GM19043 (cell line): Measurements from ENCODE around the gene KCNJ15.

ENCODE experiments used
- ATAC-seq: cut with Tn5 transposase; IDR thresholded peaks from one replicate; pipeline ENCODE4 v1.9.1; 2021; ENCODE audit warnings: low read depth; ENCODE audit not compliant: unreplicated experiment

The KCNJ15 gene

GRCh38 chr21:38323721-38324531 lies 67.1 kb downstream of the KCNJ15 start:
- ATAC-seq, result no peak

DNA sequence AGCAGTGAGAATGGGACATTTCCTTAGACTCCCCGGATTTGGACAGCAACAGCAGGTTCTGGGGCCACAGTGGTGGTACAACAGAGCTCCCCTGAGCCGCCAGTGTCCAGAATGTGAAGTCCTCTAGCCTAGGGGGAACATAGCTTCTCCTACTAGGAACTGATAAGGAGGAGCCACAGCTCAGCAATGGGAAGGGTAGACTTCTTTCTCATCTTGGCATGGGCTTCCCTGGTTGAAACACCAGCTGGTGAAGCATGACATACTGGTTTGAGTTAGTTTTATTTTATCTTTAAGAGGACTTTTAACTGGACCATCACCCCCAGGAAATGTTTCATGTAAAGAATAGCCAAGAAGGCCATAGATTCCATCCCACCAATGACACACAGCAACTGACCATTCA lies 68.4 kb downstream of the KCNJ15 start:
- ATAC-seq, result no peak

DNA sequence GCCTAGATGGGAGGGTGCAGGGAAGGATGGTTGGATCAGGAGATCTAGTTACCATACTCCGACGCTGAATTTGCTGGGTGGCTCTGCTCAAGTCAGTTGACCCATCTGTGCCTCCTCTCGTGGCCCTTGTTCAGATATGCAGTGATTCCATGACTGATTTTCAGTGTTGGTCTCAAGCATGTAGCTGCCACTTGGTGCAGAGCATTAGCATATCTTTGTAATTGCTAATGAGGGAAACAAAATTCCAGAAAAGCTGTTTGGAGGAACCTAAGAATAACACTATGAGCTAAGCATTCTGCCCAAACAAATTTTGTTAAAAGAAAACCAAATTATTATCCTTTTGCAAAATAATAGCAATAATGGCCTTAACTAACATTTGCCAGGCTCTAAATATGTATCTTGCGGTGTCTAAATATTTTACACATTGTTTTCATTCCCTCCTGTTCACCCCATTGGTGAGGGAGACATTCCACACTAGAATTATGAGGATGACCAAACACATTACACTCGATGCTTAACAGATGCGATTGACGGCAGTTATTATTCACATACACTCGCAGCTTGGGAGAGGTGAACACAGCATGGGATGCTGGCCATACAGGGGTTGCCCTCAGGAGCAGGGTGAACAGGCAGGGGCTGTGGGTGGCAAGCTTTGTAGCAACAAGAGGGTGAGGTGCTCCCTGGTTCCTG lies 69.1 kb downstream of the KCNJ15 start:
- no peak for ATAC-seq

DNA sequence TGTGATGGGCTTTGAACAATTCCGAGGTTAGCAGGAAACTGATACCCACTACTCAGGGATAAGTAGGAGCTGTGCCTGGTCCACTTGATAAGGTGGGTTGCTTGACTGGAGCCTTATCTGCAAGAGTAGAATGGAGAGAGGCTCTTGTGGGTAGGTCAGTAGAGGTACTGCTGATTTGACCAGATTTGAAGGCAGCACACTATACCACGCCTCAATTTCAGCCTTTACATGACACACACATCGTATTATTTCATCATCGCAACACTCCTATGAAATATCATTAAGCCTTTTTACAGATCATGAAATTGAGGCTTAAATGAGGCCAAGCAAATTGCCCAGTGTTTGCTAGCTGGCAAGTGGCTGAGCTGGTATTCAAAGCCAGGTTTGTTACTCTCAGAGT lies 69.6 kb downstream of the KCNJ15 start:
- ATAC-seq, result no peak

GRCh38 chr21:38326899-38327298 lies 70.1 kb downstream of the KCNJ15 start:
- ATAC-seq, result no peak

DNA sequence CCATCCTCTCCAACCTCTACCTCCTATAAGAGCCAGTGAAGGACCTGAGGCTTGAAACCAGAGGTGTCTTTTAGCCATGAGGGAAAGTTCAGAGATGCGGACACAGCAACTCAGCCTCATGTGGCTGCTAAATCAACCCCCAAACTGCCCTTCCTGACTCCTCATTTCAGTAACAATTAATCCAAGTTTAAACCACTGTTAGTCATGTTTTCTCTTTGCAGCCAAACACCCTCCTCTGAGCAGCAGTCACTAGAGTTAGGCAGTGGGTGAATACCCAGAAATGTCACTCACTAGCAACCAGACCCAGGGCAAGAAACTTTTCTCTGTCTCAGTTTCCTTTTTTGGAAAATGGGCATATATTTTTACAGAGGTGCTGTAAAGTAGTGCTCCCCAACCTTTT lies 71.2 kb downstream of the KCNJ15 start:
- no peak for ATAC-seq

GRCh38 chr21:38329162-38329561 lies 72.4 kb downstream of the KCNJ15 start:
- no peak for ATAC-seq

DNA sequence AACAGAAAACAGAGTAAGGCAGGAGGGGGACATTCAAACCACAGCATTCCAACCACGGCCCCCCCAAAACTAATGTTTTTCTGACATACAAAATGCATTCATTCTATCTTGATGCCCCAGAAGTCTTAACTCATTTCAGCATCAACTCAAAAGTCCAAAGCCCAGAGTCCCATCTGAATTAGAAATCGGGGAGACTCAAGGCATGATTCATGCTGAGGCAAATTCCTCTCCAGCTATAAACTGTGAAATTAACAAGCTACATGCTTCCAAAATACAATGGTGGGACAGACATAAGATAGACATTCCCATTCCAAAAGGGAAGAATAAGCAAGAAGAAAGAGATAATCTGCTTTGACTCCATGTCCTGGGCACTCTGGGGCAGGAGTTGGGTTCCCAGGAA lies 73.9 kb downstream of the KCNJ15 start:
- no peak for ATAC-seq

DNA sequence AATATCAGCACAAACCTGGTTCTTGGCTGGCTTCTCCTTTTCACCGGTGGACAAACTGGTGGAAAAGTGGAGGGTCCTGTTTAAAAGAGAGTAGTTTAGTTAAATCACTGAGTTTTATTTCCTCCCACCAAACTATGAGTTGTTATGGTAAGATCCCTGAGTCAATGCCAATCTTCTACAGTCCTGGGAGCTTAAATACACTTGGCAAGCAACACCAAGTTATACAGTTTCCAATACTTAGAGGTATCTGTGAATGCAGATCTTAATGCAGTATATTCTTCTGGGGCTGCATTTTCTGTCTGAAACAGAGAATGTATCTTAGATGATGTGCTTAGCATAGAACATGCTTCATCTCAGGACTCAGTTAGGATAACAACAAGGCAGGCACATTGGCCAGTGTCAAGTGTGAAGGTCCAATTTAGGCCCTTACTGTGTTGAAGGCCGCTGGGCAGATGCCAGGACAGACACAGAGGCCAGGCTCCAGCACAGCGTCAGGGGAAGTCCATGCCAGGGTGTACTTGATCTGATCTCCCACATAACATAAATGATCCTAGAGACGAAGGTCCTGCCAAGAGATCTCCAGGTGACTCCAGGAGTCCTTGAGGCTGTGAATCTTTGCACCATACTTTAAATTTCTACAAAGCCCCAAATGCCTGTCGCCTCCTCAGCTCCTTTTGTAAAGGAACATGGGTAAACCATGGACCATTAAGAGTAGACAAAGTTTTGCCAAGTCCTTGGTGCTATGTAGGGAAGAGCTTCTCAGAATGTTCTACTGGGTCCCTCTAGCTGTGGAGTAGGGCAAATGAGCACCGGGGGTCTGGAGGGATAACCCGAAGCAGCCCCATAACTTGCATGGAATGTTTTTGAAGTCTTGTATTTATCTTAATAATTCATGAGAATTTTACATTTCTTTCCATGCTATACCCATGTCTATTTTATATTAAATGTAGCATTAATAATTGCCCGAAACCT lies 76.8 kb downstream of the KCNJ15 start:
- ATAC-seq, result no peak

GRCh38 chr21:38334866-38335265 lies 78.1 kb downstream of the KCNJ15 start:
- ATAC-seq, result no peak

DNA sequence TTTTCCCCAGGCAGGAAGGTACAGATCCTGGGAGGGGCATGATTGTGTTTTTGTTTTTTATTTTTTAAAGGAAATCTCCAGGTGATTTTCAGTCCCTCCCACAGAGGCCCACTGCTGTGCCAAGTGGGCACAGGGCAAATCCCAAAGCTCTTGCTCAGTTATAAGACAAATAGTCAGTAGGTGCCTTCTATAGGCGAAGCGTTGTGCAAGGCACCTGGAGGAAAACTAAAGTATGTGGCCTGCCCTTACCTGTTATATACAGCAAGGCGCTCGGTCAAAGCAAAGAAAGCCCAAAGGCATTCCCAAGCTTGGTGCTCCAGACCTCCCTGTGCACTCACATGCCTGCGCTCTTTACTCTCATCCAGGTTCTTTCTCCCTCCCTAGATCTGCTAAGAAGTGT lies 81.0 kb downstream of the KCNJ15 start:
- no peak for ATAC-seq

DNA sequence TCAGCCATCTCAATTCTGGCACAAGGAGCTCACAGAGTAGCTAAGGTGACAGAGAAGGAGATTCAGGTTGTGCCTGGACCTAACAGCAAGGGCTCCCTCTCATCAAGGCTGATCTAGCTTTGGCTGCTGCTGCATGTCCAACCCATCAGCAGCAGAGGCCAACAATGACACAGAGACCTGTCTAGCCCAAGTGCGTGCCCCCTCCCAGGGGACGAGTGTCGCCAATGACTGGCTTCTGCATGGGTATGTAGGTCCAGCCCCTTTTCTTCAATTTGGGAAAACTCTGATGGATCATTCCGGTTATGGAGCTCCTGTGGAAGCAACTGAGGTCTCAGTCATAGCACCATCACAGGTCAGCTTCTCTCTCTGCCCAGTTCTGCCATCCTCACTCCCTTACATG lies 83.3 kb downstream of the KCNJ15 start:
- ATAC-seq, result no peak

- no peak for ATAC-seq
Observed at GRCh38 chr21:38341546-38342012, 84.8 kb downstream of the KCNJ15 start.

GRCh38 chr21:38342739-38343138 lies 85.9 kb downstream of the KCNJ15 start:
- no peak for ATAC-seq

- ATAC-seq, result no peak
Observed at GRCh38 chr21:38343691-38344090, 86.9 kb downstream of the KCNJ15 start.

DNA sequence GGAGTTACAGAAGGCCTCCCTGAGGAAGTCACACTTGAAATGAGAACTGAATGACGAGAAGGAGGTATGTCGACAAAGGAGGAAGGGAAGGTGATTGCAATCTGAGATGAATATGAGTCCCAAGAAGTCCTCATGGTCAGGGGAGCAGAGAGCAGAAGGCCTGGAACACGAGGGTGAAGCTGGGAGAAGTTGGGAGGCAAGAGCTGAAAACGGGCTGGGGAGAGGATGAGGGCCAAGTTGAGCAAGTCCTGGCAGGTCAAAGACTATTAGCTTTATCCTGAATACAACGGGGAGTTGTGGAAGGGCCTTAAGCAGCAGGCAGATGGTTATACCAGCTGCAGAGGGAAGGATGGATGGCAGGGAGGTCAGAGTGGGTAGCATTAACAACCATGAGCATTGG lies 89.5 kb downstream of the KCNJ15 start:
- ATAC-seq, result no peak

- no peak for ATAC-seq
Observed at GRCh38 chr21:38349111-38349746, 92.4 kb downstream of the KCNJ15 start.

GRCh38 chr21:38349977-38350376 lies 93.2 kb downstream of the KCNJ15 start:
- no peak for ATAC-seq

DNA sequence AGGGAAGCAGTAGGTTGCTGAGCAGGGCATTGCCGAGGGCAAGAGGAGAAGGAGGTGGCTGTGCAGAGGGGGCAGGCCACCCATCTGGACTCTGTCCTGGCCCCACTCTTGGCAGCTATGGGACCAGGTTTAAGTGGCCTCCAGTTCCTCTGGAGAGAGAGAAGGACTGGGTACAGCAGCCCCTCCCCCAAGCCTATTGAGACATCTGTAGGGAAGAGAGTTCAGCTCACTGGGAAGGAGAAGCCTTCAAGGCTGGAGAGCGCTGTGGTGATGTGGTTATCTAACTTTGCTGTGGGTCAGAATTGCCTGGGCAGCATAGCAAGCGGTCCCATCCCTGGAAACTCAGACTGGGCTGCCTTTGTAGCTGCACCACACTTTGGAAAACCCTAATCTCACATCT lies 93.9 kb downstream of the KCNJ15 start:
- ATAC-seq, result no peak

DNA sequence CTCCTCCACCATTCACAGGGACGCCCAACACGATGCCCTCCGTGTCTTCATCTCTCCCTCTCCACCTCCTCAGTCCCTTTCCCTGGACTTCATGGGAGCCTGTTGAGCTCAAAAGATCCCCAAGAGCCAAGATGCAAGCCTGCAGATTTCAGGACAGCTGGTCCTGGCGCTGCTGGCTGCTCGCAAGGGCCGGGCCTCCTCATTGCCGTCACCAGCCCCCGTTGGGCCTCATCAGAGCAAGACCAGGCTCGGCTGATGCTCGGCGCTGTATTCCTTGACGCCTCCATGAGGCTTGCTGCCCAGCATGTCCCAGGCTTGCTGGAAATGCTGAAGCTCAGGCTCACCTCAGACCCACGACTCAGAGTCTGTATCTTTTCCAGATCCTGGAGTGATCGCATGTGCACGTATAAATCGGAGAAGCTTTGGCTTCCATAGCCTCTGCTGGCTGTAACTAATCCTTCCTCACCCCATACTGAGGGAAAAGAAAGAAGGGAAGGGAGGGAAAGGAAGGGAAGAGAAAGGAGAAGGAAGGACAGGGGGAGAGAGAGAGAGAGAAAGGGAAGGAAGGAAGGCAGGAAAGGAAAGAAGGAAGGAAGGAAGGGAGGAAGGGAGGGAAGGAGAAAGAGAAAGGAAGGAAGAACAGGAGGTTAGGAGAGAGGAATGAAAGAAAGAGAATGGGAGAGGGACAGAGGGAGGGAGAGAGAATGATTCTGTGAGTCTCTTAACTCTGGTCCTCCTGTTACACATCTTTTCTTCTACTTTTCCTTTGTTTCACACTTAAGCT lies 94.6 kb downstream of the KCNJ15 start:
- ATAC-seq, result no peak
